Measurements from ENCODE around the gene ARHGAP21. TPM values are rescaled to one million over a fixed set of nuclear protein-coding genes. Genes with fewer than 3 reads are reported as not detected.

Gene ARHGAP21
- total RNA-seq, 1 experiment from 2014 or later = 115 TPM

DNA sequence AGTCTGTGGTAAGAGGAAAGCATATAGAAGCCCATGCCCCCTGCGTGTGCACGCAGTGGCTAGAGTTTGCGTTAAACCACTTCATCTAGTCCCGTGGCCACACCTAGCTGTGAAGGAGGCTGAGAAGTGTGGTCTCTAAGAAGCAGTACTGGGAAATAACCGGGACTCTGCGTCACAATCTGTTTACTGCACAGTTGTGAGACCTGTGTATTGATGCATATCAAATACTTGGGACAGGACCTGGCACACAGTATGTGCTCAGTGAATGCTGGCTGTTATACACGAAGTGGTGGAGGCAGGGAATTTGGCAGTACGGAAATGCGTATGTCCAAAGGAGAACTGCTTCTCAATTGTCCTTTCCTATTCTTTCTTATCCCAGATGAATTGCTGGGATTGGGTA is 149.5 kb downstream of the ARHGAP21 start:
- ChIA-PET CTCF (no interaction called here), POLR2A (ENCODE audit: unreplicated experiment) (no interaction called here)
- no TSS peak for BruUV-seq (replicated peaks)

DNA sequence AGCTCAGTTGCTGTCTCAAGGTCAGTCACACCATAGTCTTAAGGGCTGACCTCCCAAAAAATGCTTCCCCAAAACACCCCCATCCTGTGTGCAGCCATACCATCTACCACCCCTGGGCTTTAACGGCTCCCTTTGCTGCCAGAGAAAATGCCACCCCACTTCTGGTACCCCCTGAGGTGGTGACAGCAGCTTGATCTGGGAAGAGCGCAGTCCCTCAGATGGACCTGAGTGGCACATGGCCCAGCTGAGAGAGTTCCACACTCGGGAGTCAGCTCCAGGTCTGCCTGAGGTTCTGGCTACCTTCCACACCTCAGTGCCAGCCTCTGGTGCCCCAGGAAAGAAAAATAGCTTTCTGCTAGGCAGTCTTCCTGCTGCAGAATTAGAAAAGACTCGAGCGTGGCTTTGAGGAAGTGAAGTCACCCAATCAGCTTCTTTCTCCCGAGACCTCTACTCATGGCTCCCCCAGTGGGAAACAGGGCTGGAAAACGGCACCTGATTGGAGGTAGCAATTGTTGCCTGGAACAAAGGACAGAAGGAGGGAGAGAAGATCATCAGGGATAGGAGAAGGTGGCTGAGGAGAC is 151.7 kb downstream of the ARHGAP21 start:
- ChIA-PET POLR2A (ENCODE audit: unreplicated experiment) (no interaction called here), CTCF (no interaction called here)
- Histone ChIP-seq H4K20me1 (ENCODE audit: insufficient read depth) (no peaks in the 10 kb centered on the region), H3F3A (ENCODE audit: insufficient read depth, low read depth) (no peaks in the 10 kb centered on the region), H3K9me3 (ENCODE audit: insufficient read depth, low read depth) (no peaks in the 10 kb centered on the region), H3K27me3 (ENCODE audit: insufficient read depth, low read depth) (no peaks in the 10 kb centered on the region), H3K4me3 (no peak overlapping the region), H3K79me2 (ENCODE audit: low read depth) (no peaks in the 10 kb centered on the region), H3K9me2 (ENCODE audit: insufficient read depth) (no peaks in the 10 kb centered on the region), H3K36me3 (ENCODE audit: low read depth) (no peaks in the 10 kb centered on the region), H3K4me2 (no peak overlapping the region), H3K4me1 (replicated peaks; ENCODE audit: insufficient read depth) (no peaks in the 10 kb centered on the region), H3K27ac (no peak overlapping the region), H2AFZ (no peak overlapping the region)
- no TSS peak for BruUV-seq (replicated peaks)
- no peak for DNase-seq
- intact Hi-C loops (cut with micrococcal nuclease; ENCODE audit: unreplicated experiment) = no loop called here
- TF ChIP-seq EZH2 (IDR thresholded peaks at IDR 0.05; ENCODE audit: low read depth) = no peak
- TF ChIP-seq, protein P1, sequence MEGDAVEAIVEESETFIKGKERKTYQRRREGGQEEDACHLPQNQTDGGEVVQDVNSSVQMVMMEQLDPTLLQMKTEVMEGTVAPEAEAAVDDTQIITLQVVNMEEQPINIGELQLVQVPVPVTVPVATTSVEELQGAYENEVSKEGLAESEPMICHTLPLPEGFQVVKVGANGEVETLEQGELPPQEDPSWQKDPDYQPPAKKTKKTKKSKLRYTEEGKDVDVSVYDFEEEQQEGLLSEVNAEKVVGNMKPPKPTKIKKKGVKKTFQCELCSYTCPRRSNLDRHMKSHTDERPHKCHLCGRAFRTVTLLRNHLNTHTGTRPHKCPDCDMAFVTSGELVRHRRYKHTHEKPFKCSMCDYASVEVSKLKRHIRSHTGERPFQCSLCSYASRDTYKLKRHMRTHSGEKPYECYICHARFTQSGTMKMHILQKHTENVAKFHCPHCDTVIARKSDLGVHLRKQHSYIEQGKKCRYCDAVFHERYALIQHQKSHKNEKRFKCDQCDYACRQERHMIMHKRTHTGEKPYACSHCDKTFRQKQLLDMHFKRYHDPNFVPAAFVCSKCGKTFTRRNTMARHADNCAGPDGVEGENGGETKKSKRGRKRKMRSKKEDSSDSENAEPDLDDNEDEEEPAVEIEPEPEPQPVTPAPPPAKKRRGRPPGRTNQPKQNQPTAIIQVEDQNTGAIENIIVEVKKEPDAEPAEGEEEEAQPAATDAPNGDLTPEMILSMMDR (conservative IDR thresholded peaks at IDR 0.05) = no peak

More for the DNA sequence above, 149.5 kb downstream of the ARHGAP21 start:
- Histone ChIP-seq H3K36me3 (ENCODE audit: low read depth) (no peaks in the 10 kb centered on the region), H2AFZ (no peak overlapping the region), H4K20me1 (ENCODE audit: insufficient read depth) (no peaks in the 10 kb centered on the region), H3K9me2 (ENCODE audit: insufficient read depth) (no peaks in the 10 kb centered on the region), H3K4me2 (no peak overlapping the region), H3K4me1 (replicated peaks; ENCODE audit: insufficient read depth) (no peaks in the 10 kb centered on the region), H3K9me3 (ENCODE audit: insufficient read depth, low read depth) (no peaks in the 10 kb centered on the region), H3K79me2 (ENCODE audit: low read depth) (no peaks in the 10 kb centered on the region), H3K4me3 (no peak overlapping the region), H3F3A (ENCODE audit: insufficient read depth, low read depth) (no peaks in the 10 kb centered on the region), H3K27ac (no peak overlapping the region), H3K27me3 (ENCODE audit: insufficient read depth, low read depth) (no peaks in the 10 kb centered on the region)
- DNase-seq = no peak
- intact Hi-C loops (cut with micrococcal nuclease; ENCODE audit: unreplicated experiment) = no loop called here
- TF ChIP-seq, protein P1 (conservative IDR thresholded peaks at IDR 0.05) = no peak
- TF ChIP-seq EZH2 (IDR thresholded peaks at IDR 0.05; ENCODE audit: low read depth) = no peak

DNA sequence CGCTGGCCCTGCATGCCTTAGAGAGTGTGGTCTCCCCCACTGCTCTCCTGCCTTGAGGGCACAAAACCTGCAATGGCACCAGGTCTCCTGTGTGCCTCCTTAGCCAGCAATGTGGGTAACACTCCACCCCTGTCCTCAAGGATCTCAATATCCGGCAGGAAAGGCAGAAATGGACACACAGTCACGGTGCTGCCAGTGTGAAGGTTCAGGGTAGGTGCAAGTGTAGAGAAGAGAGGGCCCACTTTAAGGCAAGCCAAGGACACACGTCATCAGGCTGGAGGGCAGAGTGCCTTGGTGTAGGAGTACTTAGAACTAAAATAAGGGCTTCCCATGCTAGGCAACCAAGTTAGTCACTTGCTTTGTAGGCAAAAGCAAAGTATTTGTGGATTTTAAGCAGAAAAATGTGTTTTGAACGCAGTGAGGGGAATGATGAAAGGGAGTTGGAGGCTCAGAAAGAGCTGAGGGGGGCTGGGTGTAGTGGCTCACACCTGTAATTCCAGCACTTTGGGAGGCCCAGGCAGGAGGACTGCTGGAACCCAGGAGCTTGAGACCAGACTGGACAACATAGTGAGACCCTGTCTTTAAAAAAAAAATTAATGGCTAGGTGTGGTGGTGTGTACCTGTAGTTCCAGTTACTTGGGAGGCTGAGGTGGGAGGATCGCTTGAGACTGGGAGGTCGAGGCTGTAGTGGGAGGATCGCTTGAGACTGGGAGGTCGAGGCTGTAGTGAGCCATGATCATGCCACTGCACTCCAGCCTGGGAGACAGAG is 152.8 kb downstream of the ARHGAP21 start:
- intact Hi-C loops (cut with micrococcal nuclease; ENCODE audit: unreplicated experiment) = no loop called here
- Histone ChIP-seq H3K27ac (no peak overlapping the region), H3K4me1 (replicated peaks; ENCODE audit: insufficient read depth) (no peaks in the 10 kb centered on the region), H3K4me3 (no peak overlapping the region), H3K4me2 (no peak overlapping the region), H4K20me1 (ENCODE audit: insufficient read depth) (no peaks in the 10 kb centered on the region), H3K9me2 (ENCODE audit: insufficient read depth) (no peaks in the 10 kb centered on the region), H3K36me3 (ENCODE audit: low read depth) (no peaks in the 10 kb centered on the region), H3K27me3 (ENCODE audit: insufficient read depth, low read depth) (no peaks in the 10 kb centered on the region), H3K79me2 (ENCODE audit: low read depth) (no peaks in the 10 kb centered on the region), H2AFZ (no peak overlapping the region), H3F3A (ENCODE audit: insufficient read depth, low read depth) (no peaks in the 10 kb centered on the region), H3K9me3 (ENCODE audit: insufficient read depth, low read depth) (no peaks in the 10 kb centered on the region)
- TF ChIP-seq, protein P1 (conservative IDR thresholded peaks at IDR 0.05) = no peak
- no peak for TF ChIP-seq EZH2 (IDR thresholded peaks at IDR 0.05; ENCODE audit: low read depth)
- no TSS peak for BruUV-seq (replicated peaks)
- ChIA-PET CTCF (no interaction called here), POLR2A (ENCODE audit: unreplicated experiment) (no interaction called here)
- DNase-seq = no peak
